GM13977 (cell line): ENCODE data around the gene ARHGAP22.

ENCODE experiments used
- DNase-seq: peaks from one replicate; pipeline ENCODE4 v3.0.0; 2012; ENCODE audit warnings: low spot score
- in situ Hi-C: fragments of 300-500 bp; cut with MboI; formaldehyde crosslinking; loops from one replicate; pipeline ENCODE4 v1.12.0; 2022; ENCODE audit warnings: low sequenced_read_pairs, low pct_unique_long_range_greater_than_20kb, mixed read lengths, inconsistent platforms; ENCODE audit not compliant: unreplicated experiment
- TF ChIP-seq, protein P1 (sequence below): IDR thresholded peaks from 2 replicates; pipeline ENCODE4 v1.5.1; 2012; ENCODE audit warnings: mild to moderate bottlenecking, control low read depth; ENCODE audit not compliant: insufficient read depth; ENCODE audit errors: extremely low read depth, missing control alignments

Gene ARHGAP22

DNA sequence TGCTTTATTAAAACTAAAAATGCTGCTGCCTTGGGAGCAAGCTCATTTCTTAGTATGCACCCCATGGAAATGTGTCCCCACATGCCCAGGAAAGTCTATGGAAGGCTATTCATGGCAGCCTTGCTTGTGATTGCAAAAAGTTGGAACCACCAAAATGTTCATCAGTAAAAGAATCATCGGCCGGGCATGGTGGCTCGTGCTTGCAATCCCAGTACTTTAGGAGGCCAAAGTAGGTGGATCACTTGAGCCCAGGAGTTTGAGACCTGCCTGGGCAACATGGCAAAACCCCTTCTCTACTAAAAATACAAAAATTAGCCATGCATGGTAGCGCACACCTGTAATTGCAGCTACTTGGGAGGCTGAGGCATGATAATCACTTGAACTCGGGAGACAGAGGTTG, 79.8 kb downstream of the ARHGAP22 start:
- TF ChIP-seq, protein P1, sequence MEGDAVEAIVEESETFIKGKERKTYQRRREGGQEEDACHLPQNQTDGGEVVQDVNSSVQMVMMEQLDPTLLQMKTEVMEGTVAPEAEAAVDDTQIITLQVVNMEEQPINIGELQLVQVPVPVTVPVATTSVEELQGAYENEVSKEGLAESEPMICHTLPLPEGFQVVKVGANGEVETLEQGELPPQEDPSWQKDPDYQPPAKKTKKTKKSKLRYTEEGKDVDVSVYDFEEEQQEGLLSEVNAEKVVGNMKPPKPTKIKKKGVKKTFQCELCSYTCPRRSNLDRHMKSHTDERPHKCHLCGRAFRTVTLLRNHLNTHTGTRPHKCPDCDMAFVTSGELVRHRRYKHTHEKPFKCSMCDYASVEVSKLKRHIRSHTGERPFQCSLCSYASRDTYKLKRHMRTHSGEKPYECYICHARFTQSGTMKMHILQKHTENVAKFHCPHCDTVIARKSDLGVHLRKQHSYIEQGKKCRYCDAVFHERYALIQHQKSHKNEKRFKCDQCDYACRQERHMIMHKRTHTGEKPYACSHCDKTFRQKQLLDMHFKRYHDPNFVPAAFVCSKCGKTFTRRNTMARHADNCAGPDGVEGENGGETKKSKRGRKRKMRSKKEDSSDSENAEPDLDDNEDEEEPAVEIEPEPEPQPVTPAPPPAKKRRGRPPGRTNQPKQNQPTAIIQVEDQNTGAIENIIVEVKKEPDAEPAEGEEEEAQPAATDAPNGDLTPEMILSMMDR = no peak
- DNase-seq = no peak
- in situ Hi-C loops = no loop called here

DNA sequence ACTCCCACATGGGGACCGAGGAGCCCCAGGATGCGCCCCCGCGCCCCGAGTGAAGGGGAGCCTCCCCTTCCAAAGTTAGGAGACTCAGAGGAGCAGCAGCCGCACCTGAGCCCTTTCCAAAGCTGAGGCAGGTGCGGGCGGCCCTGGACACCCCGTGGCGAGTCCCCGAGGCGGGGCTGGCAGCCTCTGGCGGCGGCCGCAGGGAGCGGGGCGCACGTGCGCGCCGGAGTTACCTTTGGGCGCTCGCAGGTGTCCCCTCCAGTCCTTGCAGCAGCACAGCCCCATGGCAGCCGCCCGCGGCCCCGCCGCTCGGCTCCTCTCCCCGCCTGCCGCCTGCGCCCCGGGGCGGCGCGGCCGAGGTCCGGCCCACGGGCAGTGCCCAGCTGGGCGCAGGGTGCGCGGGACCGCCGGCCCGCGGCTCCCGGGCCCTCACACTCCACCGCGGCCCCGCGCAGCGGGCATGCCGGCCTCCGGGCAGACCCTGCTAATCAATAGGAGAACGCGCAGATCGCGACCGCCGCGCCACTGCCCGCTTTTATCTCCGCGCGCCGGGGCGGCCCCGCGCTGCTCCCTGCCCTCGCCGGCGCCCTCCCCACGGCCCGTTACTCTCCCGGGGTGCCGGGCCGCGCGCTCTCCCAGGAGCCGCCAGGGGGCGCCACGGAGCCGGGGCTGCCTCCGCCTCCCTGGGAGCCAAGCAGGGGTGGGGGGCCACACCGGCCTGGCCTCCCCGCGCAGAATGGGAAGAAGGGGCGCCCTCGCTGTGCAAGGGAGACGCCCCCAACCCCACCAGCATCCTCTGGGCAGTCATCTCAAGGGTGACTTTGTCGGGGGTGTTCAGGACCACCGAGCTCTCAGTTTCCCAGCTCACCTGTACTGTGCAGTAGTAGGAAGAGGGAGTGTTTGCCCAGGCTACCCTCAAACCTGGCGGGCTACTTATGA, 80.8 kb downstream of the ARHGAP22 start:
- TF ChIP-seq, protein P1 = peak; percentile 60
- in situ Hi-C loops = loop anchor here (25.0 kb wide), 1 partner anchor 162 kb away; no protein-coding TSS in a partner anchor
- DNase-seq = peak; percentile 65

DNA sequence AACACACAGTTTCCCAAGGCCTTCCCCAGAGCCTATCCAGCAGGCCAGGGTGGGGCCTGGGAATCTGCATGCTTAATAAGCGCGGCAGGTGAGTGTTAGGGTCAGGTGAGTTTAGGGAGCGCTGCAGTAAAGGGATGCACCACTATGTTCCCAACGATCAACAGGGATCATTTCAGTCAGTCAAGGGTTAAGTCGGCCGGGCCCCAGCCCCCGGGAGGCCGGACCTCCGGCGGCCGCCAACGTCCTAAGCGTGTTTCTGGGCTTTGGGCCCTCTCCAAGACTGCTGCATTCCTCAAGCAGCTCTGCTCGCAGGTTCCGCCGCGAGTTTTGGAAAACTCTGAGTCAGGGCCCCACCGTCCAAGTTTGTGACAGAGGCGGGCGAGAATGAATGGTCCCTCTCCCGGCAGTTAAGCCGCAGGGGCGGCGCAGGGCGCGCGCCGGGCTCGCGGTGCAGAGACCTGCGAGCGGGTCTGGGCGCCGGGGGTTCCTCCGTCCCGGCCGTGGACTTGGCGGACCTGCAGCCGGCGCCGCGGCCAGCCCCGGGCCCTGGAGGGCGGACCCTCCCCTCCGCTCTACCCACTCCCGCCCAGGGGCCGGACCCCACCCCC, 81.6 kb downstream of the ARHGAP22 start:
- DNase-seq = no peak

DNA sequence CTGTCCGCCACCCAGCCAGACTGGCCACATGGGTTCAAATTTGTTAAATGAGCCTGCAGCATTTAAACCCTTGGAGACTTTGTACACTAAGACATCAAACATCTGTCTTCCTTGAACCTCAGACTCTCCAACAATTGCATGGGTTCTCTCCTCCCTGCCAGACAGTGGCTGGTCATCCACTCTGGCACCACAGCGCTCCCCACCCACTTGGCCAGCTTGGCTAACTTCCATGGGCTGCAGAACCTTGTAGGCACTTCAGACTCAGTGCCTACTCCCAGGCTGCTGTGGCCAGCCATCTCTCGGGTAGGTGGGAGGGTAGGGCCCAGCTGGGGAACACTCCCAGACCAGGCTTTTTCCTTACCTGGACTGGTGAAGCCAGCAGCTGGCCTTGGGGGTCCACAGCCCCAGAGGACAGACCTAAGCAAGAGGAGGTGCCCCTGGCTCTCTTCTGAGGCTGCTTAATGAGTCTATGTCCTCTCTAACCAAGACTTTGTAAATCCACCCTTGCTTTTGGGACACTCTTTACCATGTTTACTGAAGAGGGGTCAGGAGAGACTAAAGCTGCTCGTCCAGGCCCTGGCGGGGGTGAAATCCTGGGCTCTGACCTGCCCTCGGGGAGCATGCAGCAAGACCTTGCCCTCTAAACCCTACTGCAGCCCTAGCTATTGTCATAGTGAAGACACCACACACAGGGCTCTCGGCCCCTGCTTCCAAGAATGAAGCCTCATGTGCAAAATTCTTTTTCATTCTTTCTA, 82.7 kb downstream of the ARHGAP22 start:
- no peak for DNase-seq
- in situ Hi-C loops = loop anchor here (25.0 kb wide), 1 partner anchor 160 kb away; no protein-coding TSS in a partner anchor
- TF ChIP-seq, protein P1 = no peak

More for the DNA sequence above, 81.6 kb downstream of the ARHGAP22 start:
- in situ Hi-C loops = loop anchor here (25.0 kb wide), 1 partner anchor 161 kb away; no protein-coding TSS in a partner anchor
- TF ChIP-seq, protein P1 = no peak

DNA sequence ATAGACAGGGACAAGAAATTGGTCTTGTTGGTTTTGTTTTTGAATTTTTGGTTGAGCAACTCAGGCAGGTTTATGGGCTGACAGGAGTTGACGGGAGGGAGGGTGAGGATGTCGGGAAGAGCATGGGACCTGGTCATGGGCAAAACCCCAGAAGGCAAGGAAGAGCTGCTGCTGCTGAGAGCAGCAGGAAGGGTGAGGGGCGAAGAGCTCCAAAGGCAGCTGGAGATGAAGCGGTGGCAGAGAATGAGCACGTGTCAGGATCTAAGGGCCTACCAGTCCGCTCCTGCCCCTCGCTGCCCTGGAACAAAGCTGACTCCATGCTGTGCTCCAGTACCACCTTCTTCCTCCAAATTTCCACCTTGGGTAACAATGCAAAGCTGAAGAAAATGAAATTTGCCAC, 84.3 kb downstream of the ARHGAP22 start:
- in situ Hi-C loops = loop anchor here (25.0 kb wide), 1 partner anchor 158 kb away; no protein-coding TSS in a partner anchor
- DNase-seq = no peak

More for the DNA sequence above, 84.3 kb downstream of the ARHGAP22 start:
- TF ChIP-seq, protein P1 = no peak
